Fibroblast of lung (primary cell): ENCODE results near the gene TNFAIP8L1.

Experiments
- EZH2 ChIP-seq: IDR thresholded peaks from 2 replicates; pipeline ENCODE4 v1.5.1; 2012; ENCODE audit warnings: low read length, control low read depth, mild to moderate bottlenecking; ENCODE audit errors: missing control alignments
- TF ChIP-seq, protein P1 (sequence below), 2 donors: IDR thresholded peaks in 1 of 2; conservative IDR thresholded peaks in 1 of 2; 1 replicate in 1 of 2; 2 replicates in 1 of 2; pipeline ENCODE4 v1.5.1; 2011 to 2012; ENCODE audit warnings: low read length in 2 of 2, control low read depth in 1 of 2, inconsistent platforms in 1 of 2, low read depth in 1 of 2, mild to moderate bottlenecking in 1 of 2

DNA sequence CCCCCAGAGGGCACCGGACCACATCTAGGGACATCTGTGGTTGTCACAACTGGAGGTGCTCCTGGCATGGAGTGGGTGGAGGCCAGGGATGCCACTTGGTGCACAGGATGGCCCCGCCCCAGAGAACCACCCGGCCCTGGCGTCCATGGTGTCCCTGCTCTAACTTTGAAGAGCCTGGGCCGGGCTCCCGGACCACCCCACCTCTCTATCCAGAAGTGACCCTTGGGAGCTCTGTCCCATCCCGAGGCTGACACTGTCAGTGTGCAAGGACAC is 53.7 kb downstream of the TNFAIP8L1 start:
- TF ChIP-seq, protein P1, sequence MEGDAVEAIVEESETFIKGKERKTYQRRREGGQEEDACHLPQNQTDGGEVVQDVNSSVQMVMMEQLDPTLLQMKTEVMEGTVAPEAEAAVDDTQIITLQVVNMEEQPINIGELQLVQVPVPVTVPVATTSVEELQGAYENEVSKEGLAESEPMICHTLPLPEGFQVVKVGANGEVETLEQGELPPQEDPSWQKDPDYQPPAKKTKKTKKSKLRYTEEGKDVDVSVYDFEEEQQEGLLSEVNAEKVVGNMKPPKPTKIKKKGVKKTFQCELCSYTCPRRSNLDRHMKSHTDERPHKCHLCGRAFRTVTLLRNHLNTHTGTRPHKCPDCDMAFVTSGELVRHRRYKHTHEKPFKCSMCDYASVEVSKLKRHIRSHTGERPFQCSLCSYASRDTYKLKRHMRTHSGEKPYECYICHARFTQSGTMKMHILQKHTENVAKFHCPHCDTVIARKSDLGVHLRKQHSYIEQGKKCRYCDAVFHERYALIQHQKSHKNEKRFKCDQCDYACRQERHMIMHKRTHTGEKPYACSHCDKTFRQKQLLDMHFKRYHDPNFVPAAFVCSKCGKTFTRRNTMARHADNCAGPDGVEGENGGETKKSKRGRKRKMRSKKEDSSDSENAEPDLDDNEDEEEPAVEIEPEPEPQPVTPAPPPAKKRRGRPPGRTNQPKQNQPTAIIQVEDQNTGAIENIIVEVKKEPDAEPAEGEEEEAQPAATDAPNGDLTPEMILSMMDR (conservative IDR thresholded peaks at IDR 0.05 in 1 of 2, IDR thresholded peaks at IDR 0.05 in 1 of 2; ENCODE audit: low read depth in 1 of 2, low read length in 2 of 2), result no peak
- no peak for TF ChIP-seq EZH2
